ENCODE data around the gene L3HYPDH.
"Not testable (repeated sequence)": the region's sequence is repeated elsewhere in the genome, so short reads cannot be mapped to it uniquely, and the experiment has no call there.

L3HYPDH gene

DNA sequence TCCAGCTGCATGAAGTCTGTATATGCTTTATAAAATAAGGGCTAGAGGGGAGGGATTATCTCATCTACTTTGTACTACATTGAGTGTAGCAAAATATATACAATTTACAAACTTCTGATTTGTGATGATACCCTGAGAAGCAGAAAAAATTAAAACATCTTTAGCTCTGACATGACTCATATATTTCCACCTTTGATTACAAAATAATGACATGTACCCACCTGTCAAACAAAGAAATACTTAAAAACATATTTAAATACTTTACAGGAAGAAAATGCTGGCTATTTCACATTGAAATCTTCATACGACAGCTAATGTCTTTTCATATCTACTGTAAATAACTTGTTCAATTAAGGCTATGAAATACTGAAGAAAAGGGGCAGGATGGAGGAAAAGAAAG is 22.3 kb downstream of the L3HYPDH start:
- H3K4me1 ChIP-seq (ENCODE audit: insufficient read depth, insufficient read length) = peaks cover 3% of the 10 kb centered on the region
- no peak overlapping the region for H3K4me3 ChIP-seq (ENCODE audit: insufficient read length, low read depth)
- TF ChIP-seq ZNF274 (IDR thresholded peaks at IDR 0.05; ENCODE audit: low read depth, low read length) = no peak
- no peak for TF ChIP-seq SUZ12 (IDR thresholded peaks at IDR 0.05; ENCODE audit: extremely low read depth, insufficient read depth, insufficient read length)
- no peak for TF ChIP-seq YY1 (IDR thresholded peaks at IDR 0.05; ENCODE audit: insufficient read depth, insufficient read length)
- peaks cover 19% of the 10 kb centered on the region for H3K36me3 ChIP-seq (ENCODE audit: insufficient read depth, insufficient read length, low read length)
- no peaks in the 10 kb centered on the region for H3K9me3 ChIP-seq (ENCODE audit: insufficient read depth, low read length)
- peaks cover 13% of the 10 kb centered on the region for H3K27me3 ChIP-seq (ENCODE audit: insufficient read depth, insufficient read length)
- no peak overlapping the region for H3K9ac ChIP-seq (ENCODE audit: insufficient read length, low read depth)
- no peak for DNase-seq (ENCODE audit: low read depth, low spot score)

DNA sequence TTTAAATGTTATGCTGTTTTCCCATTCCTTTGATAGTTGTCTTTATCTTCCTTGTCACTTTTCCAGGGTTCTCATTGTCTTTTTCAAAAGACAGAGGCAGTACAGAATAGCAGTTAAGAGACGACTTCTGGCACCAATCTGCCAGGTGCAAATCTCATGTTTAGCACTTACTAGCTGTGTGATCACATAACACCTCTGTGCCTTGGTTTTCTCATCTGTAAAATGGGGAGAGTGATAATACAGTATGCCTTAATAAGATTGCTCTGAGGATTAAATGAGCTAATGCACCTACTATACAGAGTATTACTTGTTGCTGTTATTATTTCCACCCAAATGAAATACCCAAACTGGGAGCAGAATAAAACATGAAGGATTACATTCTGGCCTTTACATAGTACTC is 23.8 kb downstream of the L3HYPDH start:
- H3K9me3 ChIP-seq (ENCODE audit: insufficient read depth, low read length) = no peaks in the 10 kb centered on the region
- no peak for DNase-seq (ENCODE audit: low read depth, low spot score)
- H3K9ac ChIP-seq (ENCODE audit: insufficient read length, low read depth) = no peak overlapping the region
- peaks cover 3% of the 10 kb centered on the region for H3K4me1 ChIP-seq (ENCODE audit: insufficient read depth, insufficient read length)
- no peak overlapping the region for H3K4me3 ChIP-seq (ENCODE audit: insufficient read length, low read depth)
- TF ChIP-seq YY1 (IDR thresholded peaks at IDR 0.05; ENCODE audit: insufficient read depth, insufficient read length) = no peak
- no peak for TF ChIP-seq SUZ12 (IDR thresholded peaks at IDR 0.05; ENCODE audit: extremely low read depth, insufficient read depth, insufficient read length)
- H3K27me3 ChIP-seq (ENCODE audit: insufficient read depth, insufficient read length) = peaks cover 13% of the 10 kb centered on the region
- peaks cover 25% of the 10 kb centered on the region for H3K36me3 ChIP-seq (ENCODE audit: insufficient read depth, insufficient read length, low read length)

DNA sequence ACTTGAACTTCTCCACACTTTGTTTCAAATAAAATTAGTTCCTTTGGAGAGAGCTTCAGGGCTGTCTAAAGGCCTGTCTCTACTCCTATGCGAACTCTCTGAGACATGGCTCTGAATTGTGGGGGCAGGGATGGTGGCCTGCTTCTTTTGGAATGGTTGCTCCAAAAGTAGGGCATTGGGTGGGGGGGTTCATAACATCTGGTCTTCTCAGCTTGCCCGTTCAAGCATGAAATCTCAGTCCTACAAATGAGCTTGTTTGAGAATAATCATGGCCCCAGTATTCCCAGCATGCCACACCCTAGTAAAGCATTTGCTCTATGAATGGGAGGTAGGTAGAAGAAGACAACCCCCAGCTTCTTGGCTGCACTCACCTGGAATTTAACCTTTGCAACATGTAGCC is 25.7 kb downstream of the L3HYPDH start:
- Histone ChIP-seq H3K36me3 (ENCODE audit: insufficient read depth, insufficient read length, low read length) (peaks cover 25% of the 10 kb centered on the region), H3K9me3 (ENCODE audit: insufficient read depth, low read length) (no peaks in the 10 kb centered on the region), H3K9ac (ENCODE audit: insufficient read length, low read depth) (no peak overlapping the region), H3K4me3 (ENCODE audit: insufficient read length, low read depth) (no peak overlapping the region), H3K27me3 (ENCODE audit: insufficient read depth, insufficient read length) (peaks cover 5% of the 10 kb centered on the region), H3K4me1 (ENCODE audit: insufficient read depth, insufficient read length) (no peaks in the 10 kb centered on the region)
- TF ChIP-seq YY1 (IDR thresholded peaks at IDR 0.05; ENCODE audit: insufficient read depth, insufficient read length) = no peak
- TF ChIP-seq SUZ12 (IDR thresholded peaks at IDR 0.05; ENCODE audit: extremely low read depth, insufficient read depth, insufficient read length) = no peak
- no peak for TF ChIP-seq ZNF274 (IDR thresholded peaks at IDR 0.05; ENCODE audit: low read depth, low read length)
- no peak for DNase-seq (ENCODE audit: low read depth, low spot score)

DNA sequence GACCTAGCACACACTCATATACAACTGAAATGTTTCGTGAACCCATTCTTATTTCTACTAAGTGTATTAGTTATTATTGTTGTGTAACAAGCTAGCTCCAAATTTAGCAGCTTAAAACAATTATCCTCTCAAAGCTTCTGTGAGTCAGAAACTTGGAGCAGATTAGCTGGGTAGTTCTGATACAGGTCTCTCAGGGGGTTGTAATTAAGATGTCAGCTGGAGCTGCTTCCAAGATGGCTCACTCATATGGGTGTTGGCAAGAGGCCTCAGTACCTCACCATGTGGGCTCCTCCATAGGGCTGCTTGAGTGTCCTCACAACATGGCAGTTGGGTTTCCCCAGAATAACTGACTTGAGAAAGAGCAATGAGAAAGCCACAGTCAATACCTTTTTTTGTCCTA is 28.8 kb downstream of the L3HYPDH start:
- no peaks in the 10 kb centered on the region for H3K4me1 ChIP-seq (ENCODE audit: insufficient read depth, insufficient read length)
- TF ChIP-seq ZNF274 (IDR thresholded peaks at IDR 0.05; ENCODE audit: low read depth, low read length) (no peak), YY1 (IDR thresholded peaks at IDR 0.05; ENCODE audit: insufficient read depth, insufficient read length) (no peak), SUZ12 (IDR thresholded peaks at IDR 0.05; ENCODE audit: extremely low read depth, insufficient read depth, insufficient read length) (no peak)
- DNase-seq (ENCODE audit: low read depth, low spot score) = no peak
- H3K9ac ChIP-seq (ENCODE audit: insufficient read length, low read depth) = no peak overlapping the region
- no peak overlapping the region for H3K4me3 ChIP-seq (ENCODE audit: insufficient read length, low read depth)
- peaks cover 15% of the 10 kb centered on the region for H3K36me3 ChIP-seq (ENCODE audit: insufficient read depth, insufficient read length, low read length)
- no peaks in the 10 kb centered on the region for H3K9me3 ChIP-seq (ENCODE audit: insufficient read depth, low read length)
- H3K27me3 ChIP-seq (ENCODE audit: insufficient read depth, insufficient read length) = no peaks in the 10 kb centered on the region

DNA sequence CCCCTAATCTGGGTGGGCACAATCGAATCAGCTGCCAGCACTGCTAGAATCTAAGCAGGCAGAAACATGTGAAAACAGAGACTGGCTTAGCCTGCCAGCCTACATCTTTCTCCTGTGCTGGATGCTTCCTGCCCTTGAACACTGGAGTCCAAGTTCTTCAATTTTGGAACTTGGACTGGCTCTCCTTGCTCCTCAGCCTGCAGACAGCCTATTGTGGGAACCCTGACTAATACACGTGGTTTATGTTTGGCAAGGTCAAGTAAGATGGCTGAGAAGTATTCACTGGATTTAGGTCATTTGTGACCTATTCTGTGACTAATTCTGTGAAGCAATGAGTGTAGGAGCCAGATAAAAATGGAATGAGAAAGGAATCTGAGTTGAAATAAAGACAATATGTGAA is 30.1 kb downstream of the L3HYPDH start:
- H3K27me3 ChIP-seq (ENCODE audit: insufficient read depth, insufficient read length) = no peaks in the 10 kb centered on the region

DNA sequence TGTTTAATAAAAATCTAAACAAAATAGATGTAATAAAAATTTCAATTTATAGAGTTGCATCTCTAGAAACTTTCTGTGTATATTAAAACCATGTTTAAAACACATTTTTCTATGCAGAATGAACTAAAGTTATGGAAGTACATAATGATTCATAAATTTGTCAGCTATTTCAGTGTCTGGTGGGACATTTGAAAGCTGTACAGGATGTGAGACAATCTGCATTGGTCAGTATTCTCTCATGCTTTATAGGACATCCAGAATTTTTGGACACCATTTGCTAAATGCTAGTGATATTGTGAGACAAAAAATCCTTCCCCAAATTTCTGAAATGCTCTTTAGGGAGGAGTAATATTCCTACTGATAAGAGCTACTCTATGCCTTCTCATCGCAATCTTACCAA is 32.4 kb downstream of the L3HYPDH start:
- no peaks in the 10 kb centered on the region for H3K9me3 ChIP-seq (ENCODE audit: insufficient read depth, low read length)
- H3K4me3 ChIP-seq (ENCODE audit: insufficient read length, low read depth) = no peak overlapping the region
- no peak for TF ChIP-seq ZNF274 (IDR thresholded peaks at IDR 0.05; ENCODE audit: low read depth, low read length)
- no peak for TF ChIP-seq SUZ12 (IDR thresholded peaks at IDR 0.05; ENCODE audit: extremely low read depth, insufficient read depth, insufficient read length)
- TF ChIP-seq YY1 (IDR thresholded peaks at IDR 0.05; ENCODE audit: insufficient read depth, insufficient read length) = no peak
- no peak for DNase-seq (ENCODE audit: low read depth, low spot score)
- no peaks in the 10 kb centered on the region for H3K4me1 ChIP-seq (ENCODE audit: insufficient read depth, insufficient read length)
- no peaks in the 10 kb centered on the region for H3K27me3 ChIP-seq (ENCODE audit: insufficient read depth, insufficient read length)
- no peak overlapping the region for H3K9ac ChIP-seq (ENCODE audit: insufficient read length, low read depth)
- H3K36me3 ChIP-seq (ENCODE audit: insufficient read depth, insufficient read length, low read length) = peaks cover 6% of the 10 kb centered on the region

More for the DNA sequence above, 30.1 kb downstream of the L3HYPDH start:
- no peak for TF ChIP-seq YY1 (IDR thresholded peaks at IDR 0.05; ENCODE audit: insufficient read depth, insufficient read length)
- TF ChIP-seq ZNF274 (IDR thresholded peaks at IDR 0.05; ENCODE audit: low read depth, low read length) = no peak
- no peak for TF ChIP-seq SUZ12 (IDR thresholded peaks at IDR 0.05; ENCODE audit: extremely low read depth, insufficient read depth, insufficient read length)
- no peaks in the 10 kb centered on the region for H3K4me1 ChIP-seq (ENCODE audit: insufficient read depth, insufficient read length)
- no peaks in the 10 kb centered on the region for H3K9me3 ChIP-seq (ENCODE audit: insufficient read depth, low read length)
- DNase-seq (ENCODE audit: low read depth, low spot score) = no peak
- H3K36me3 ChIP-seq (ENCODE audit: insufficient read depth, insufficient read length, low read length) = peaks cover 14% of the 10 kb centered on the region
- H3K9ac ChIP-seq (ENCODE audit: insufficient read length, low read depth) = no peak overlapping the region
- H3K4me3 ChIP-seq (ENCODE audit: insufficient read length, low read depth) = no peak overlapping the region

DNA sequence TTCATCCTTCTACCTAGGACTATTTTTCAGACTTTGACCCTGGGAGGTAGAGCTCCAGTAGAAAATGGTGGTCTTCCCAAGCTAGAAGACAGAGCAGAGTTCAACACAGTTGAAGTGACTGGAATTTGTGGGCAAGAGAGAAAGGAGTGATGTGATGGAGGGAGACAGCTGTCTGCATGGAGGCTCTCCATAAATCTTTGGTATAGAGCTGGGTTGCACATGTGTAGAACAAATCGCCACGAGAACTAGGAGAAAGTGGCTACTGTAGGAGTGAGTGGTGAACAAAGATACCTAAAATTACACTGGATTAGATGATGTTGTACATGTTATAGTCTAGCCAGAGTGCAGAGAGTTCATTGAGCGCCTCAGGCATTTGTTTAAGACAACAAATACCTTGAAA is 33.5 kb downstream of the L3HYPDH start:
- no peak for DNase-seq (ENCODE audit: low read depth, low spot score)
- Histone ChIP-seq H3K36me3 (ENCODE audit: insufficient read depth, insufficient read length, low read length) (peaks cover 4% of the 10 kb centered on the region), H3K9ac (ENCODE audit: insufficient read length, low read depth) (no peak overlapping the region), H3K4me1 (ENCODE audit: insufficient read depth, insufficient read length) (no peaks in the 10 kb centered on the region), H3K27me3 (ENCODE audit: insufficient read depth, insufficient read length) (no peaks in the 10 kb centered on the region), H3K4me3 (ENCODE audit: insufficient read length, low read depth) (no peak overlapping the region), H3K9me3 (ENCODE audit: insufficient read depth, low read length) (no peaks in the 10 kb centered on the region)
- TF ChIP-seq YY1 (IDR thresholded peaks at IDR 0.05; ENCODE audit: insufficient read depth, insufficient read length) (no peak), ZNF274 (IDR thresholded peaks at IDR 0.05; ENCODE audit: low read depth, low read length) (no peak), SUZ12 (IDR thresholded peaks at IDR 0.05; ENCODE audit: extremely low read depth, insufficient read depth, insufficient read length) (no peak)

DNA sequence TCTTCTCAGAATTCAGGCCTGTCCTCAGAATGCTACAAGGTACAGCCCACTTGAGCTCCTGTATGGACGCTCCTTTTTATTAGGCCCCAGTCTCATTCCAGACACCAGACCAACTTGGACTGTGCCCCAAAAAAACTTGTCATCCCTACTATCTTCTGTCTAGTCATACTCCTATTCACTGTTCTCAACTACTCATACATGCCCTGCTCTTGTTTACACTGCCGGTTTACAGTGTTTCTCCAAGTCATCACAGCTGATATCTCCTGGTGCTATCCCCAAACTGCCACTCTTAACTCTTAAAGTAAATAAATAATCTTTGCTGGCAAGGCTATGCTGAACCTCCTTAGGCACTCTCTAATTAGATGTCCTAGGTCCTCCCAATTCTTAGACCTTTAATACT is 35.5 kb downstream of the L3HYPDH start:
- H3K27me3 ChIP-seq (ENCODE audit: insufficient read depth, insufficient read length); H3K36me3 ChIP-seq (ENCODE audit: insufficient read depth, insufficient read length, low read length); H3K9ac ChIP-seq (ENCODE audit: insufficient read length, low read depth); H3K9me3 ChIP-seq (ENCODE audit: insufficient read depth, low read length); DNase-seq (ENCODE audit: low read depth, low spot score); H3K4me3 ChIP-seq (ENCODE audit: insufficient read length, low read depth); H3K4me1 ChIP-seq (ENCODE audit: insufficient read depth, insufficient read length): not testable (repeated sequence)

Data from NT2/D1 (cell line).